ENCODE data around the gene F10. TPM values are rescaled to one million over a fixed set of nuclear protein-coding genes. Genes with fewer than 3 reads are reported as not detected.

F10 gene
- total RNA-seq, 4 donors from 2014 or later: 0.61 to 21.6 (median 4.5) TPM

DNA sequence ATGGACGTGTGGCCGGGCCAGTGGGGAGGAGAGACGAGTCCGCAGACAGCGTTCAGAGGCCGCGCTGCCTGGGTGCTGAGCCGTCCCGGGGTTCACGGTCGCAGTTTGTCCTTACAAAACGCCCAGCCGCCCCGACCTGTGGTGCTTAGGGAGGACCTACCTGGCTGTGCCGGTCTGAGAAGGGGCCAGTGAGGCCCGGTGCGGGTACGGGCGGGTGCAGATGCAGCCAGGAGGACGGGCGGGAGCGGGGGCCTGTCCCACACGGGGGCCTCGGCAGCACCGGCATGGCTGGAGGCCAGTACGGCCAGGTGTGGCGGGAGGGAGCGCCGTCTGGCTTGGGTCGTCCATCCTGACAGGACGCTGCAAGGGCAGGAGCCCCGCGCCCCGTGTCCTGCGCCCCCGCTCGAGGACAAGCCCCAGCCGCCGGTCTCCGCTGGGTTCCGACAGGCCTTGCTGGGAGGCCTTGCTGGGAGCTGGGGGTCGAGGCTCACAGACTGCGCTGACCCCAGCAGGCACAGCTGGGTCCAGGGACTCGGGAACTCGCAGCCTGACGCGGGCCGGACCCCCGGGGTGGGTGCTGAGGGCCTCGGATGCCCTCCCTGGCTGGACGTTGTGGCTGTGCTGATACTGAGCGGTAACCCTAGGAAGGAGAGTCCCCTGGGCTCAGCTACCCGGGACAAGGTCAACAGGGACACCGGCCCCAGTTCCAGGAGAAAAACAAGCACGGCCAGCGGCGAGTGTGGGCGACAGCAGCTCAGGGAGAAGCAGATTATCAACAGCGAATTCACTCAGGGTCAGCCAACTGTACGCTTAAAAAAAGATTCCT is 30.6 kb downstream of the F10 start:
- Histone ChIP-seq H3K36me3 (no peaks in the 10 kb centered on the region), H3K27ac (peak overlapping the region; percentile 49 to 80 (median 73)), H3K4me1 (peaks cover 12 to 26% (median 15%) of the 10 kb centered on the region in 3 donors), H3K27me3 (peaks cover 0 to 20% (median 0%) of the 10 kb centered on the region in 4 donors), H3K9me3 (no peaks in the 10 kb centered on the region), H3K4me3 (peak overlapping the region; percentile 29 to 68 (median 50))
- 10 to 17% methylated on average over 16 to 19 of the region's 60 CpGs for WGBS, 2 donors
- intact Hi-C loops (cut with DNase I): loop anchor here (5.0 kb wide), 1 partner anchor 211 kb away; no protein-coding TSS in a partner anchor
- no peak for DNase-seq
- TF ChIP-seq, protein P1, sequence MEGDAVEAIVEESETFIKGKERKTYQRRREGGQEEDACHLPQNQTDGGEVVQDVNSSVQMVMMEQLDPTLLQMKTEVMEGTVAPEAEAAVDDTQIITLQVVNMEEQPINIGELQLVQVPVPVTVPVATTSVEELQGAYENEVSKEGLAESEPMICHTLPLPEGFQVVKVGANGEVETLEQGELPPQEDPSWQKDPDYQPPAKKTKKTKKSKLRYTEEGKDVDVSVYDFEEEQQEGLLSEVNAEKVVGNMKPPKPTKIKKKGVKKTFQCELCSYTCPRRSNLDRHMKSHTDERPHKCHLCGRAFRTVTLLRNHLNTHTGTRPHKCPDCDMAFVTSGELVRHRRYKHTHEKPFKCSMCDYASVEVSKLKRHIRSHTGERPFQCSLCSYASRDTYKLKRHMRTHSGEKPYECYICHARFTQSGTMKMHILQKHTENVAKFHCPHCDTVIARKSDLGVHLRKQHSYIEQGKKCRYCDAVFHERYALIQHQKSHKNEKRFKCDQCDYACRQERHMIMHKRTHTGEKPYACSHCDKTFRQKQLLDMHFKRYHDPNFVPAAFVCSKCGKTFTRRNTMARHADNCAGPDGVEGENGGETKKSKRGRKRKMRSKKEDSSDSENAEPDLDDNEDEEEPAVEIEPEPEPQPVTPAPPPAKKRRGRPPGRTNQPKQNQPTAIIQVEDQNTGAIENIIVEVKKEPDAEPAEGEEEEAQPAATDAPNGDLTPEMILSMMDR (IDR thresholded peaks at IDR 0.05): no peak
- TF ChIP-seq POLR2A (IDR thresholded peaks at IDR 0.05): no peak

DNA sequence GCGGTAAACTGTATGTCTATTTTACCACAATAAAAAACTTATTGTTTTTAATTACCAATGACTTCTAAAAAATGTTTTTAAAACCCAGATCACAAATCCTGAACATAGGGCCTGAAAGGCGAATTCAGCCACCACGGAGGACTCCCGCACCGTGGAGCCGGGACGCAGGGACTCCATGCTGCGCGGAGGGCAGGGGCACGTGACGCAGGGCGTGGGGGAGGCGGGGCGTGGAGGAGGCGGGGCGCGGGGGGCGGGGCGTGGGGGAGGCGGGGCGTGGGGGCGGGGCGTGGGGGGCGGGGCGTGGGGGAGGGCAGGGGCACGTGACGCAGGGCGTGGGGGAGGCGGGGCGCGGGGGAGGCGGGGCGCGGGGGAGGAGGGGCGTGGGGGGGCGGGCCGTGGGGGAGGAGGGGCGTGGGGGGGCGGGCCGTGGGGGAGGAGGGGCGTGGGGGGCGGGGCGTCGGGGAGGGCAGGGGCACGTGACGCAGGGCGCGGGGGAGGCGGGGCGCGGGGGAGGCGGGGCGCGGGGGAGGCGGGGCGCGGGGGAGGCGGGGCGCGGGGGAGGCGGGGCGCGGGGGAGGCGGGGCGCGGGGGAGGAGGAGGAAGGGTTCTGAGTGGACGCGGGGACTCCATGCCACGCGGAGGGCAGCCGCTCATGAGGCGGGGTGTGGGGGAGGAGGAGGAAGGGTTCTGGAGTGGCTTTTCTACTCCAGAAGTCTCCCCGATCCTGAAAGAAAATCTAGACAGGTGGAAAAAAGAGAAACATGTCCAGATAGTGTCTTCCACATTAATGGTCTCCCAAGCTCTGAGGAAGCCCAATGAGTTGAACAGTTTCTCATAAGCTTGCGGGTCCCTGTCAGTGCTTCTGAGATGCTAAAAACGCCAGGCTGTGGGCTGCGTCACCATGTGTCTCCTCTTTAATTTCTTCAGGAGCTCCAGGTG is 31.5 kb downstream of the F10 start:
- Histone ChIP-seq H3K36me3 (no peaks in the 10 kb centered on the region), H3K4me1 (peaks cover 12 to 26% (median 15%) of the 10 kb centered on the region in 3 donors), H3K27ac (peak overlapping the region; percentile 49 to 80 (median 73)), H3K27me3 (peaks cover 0 to 23% (median 0%) of the 10 kb centered on the region in 4 donors), H3K9me3 (no peaks in the 10 kb centered on the region), H3K4me3 (peak overlapping the region; percentile 29 to 68 (median 50))
- WGBS, 2 donors: 8 to 18% methylated on average over 9 to 17 of the region's 76 CpGs
- peak; percentile 35 for DNase-seq
- peak in 1 of 4 donors; percentile 17 for TF ChIP-seq POLR2A (IDR thresholded peaks at IDR 0.05)
- TF ChIP-seq, protein P1 (IDR thresholded peaks at IDR 0.05): no peak
- intact Hi-C loops (cut with DNase I): loop anchor here (5.0 kb wide), 1 partner anchor 212 kb away; no protein-coding TSS in a partner anchor

DNA sequence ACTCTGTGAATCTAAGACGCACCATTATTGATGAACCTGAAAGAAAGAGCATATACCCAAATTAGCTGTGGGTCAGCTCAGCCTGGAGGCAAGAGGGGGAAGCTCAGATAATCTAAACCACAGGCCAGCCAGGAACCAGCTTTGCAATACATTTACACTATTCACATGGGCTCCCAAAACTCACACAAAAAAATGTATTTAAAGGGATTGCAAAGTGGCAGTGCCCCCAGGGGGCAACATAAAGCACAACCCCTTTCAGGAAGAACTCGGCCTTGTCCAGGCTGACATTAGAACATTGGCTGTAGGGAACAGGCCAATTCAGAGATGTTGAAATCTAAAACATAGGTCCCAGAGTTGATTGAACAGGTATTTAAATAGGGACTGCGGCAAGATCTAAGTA is 32.6 kb downstream of the F10 start:
- intact Hi-C loops (cut with DNase I): no loop called here
- no peak overlapping the region for H3K27ac ChIP-seq

DNA sequence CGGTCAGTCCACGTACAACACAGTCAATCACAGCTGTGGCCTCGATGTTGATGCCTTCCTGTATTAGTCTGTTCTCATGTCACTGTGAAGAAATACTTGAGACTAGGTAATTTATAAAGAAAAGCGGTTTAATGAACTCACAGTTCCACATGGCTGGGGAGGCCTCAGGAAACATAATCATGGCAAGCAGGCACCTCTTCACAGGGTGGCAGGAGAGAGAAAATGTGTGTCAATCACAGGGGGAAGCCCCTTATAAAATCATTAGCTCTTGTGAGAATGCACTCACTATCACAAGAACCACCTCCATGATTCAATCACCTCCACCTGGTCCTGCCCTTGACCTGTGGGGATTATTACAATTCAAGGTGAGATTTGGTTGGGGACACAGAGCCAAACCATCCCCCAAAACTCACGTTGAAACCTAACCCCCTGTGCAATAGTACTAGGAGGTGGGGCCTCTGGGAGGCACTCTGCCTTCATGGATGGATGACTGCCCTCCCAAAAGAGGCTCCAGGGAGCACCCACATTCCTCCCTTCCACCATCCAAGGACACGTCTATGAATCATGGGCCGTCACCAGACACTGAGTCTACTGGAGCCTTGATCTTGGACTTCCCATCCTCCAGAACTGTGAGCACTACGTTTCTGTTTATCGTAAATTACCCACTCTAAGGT is 33.5 kb downstream of the F10 start:
- intact Hi-C loops (cut with DNase I): no loop called here
- Histone ChIP-seq H3K27ac (no peak overlapping the region), H3K36me3 (no peaks in the 10 kb centered on the region), H3K9me3 (no peaks in the 10 kb centered on the region), H3K4me3 (no peak overlapping the region), H3K27me3 (peaks cover 0 to 44% (median 1%) of the 10 kb centered on the region in 4 donors), H3K4me1 (peaks cover 12 to 26% (median 15%) of the 10 kb centered on the region in 3 donors)
- WGBS, 2 donors: 86% methylated on average over 9 of the region's 9 CpGs
- no peak for DNase-seq
- no peak for TF ChIP-seq POLR2A (IDR thresholded peaks at IDR 0.05)
- TF ChIP-seq, protein P1 (IDR thresholded peaks at IDR 0.05): no peak

More for the DNA sequence above, 32.6 kb downstream of the F10 start:
- DNase-seq: no peak
- whole genome bisulfite sequencing, 2 donors: 79 to 82% methylated on average over 3 of the region's 3 CpGs
- H3K4me3 ChIP-seq: no peak overlapping the region
- H3K9me3 ChIP-seq: no peaks in the 10 kb centered on the region
- no peaks in the 10 kb centered on the region for H3K36me3 ChIP-seq
- peaks cover 0 to 34% (median 0%) of the 10 kb centered on the region in 4 donors for H3K27me3 ChIP-seq
- no peak for TF ChIP-seq POLR2A (IDR thresholded peaks at IDR 0.05)
- TF ChIP-seq, protein P1 (IDR thresholded peaks at IDR 0.05): no peak
- peaks cover 12 to 26% (median 15%) of the 10 kb centered on the region in 3 donors for H3K4me1 ChIP-seq
